Upper lobe of right lung (tissue), 1 donor: ENCODE results near the gene MATN3. TPM values are rescaled to one million over a fixed set of nuclear protein-coding genes. Genes with fewer than 3 reads are reported as not detected.
A peak's percentile ranks its signal among the peaks of the same experiment; 100 is the strongest.

Experiments used
- ATAC-seq: fragments of 200-7000 bp; cut with Tn5 transposase; one replicate; pipeline ENCODE4 v1.9.1; 2020; ENCODE audit warnings: mild to moderate bottlenecking, moderate library complexity
- DNase-seq: peaks from one replicate; pipeline ENCODE4 v3.0.0-alpha.2; 2020
- H3K27ac ChIP-seq: fragments of 200-600 bp; one replicate; pipeline ENCODE4 v1.8.0; 2022
- H3K27me3 ChIP-seq: fragments of 200-600 bp; one replicate; pipeline ENCODE4 v1.8.0; 2022; ENCODE audit warnings: mild to moderate bottlenecking
- H3K36me3 ChIP-seq: fragments of 200-600 bp; one replicate; pipeline ENCODE4 v1.8.0; 2022
- H3K4me1 ChIP-seq: fragments of 200-600 bp; one replicate; pipeline ENCODE4 v1.8.0; 2022
- H3K4me3 ChIP-seq: fragments of 200-600 bp; one replicate; pipeline ENCODE4 v1.8.0; 2022; ENCODE audit warnings: mild to moderate bottlenecking
- H3K9me3 ChIP-seq: fragments of 200-600 bp; one replicate; pipeline ENCODE4 v1.8.0; 2022
- intact Hi-C: fragments of 100-400 bp; cut with DNase I; formaldehyde crosslinking; loops from one replicate; pipeline ENCODE4 v1.11.0; 2022
- total RNA-seq: library from RNA; stranded (reverse); fragmentation: NEBNext Ultra II Directional; extraction: Animal tissue kit (Norgen Biotek cat#: 25700); gene quantifications from one replicate; pipeline ENCODE4 v1.2.1, GENCODE V29; 2021
- TF ChIP-seq, protein P1 (sequence below): fragments of 200-600 bp; IDR thresholded peaks from one replicate; pipeline ENCODE4 v1.8.0; 2022; ENCODE audit warnings: antibody characterized with exemption
- donor health status: DM: no; HTN: yes; CAD: no; lungs with severe emphysema.

MATN3 gene
- total RNA-seq, 1 donor from 2014 or later, result 11.7 TPM

- peak; percentile 96 for ATAC-seq
- H3K27me3 ChIP-seq, result no peaks in the 10 kb centered on the region
- no peak overlapping the region for H3K27ac ChIP-seq
- TF ChIP-seq, protein P1, sequence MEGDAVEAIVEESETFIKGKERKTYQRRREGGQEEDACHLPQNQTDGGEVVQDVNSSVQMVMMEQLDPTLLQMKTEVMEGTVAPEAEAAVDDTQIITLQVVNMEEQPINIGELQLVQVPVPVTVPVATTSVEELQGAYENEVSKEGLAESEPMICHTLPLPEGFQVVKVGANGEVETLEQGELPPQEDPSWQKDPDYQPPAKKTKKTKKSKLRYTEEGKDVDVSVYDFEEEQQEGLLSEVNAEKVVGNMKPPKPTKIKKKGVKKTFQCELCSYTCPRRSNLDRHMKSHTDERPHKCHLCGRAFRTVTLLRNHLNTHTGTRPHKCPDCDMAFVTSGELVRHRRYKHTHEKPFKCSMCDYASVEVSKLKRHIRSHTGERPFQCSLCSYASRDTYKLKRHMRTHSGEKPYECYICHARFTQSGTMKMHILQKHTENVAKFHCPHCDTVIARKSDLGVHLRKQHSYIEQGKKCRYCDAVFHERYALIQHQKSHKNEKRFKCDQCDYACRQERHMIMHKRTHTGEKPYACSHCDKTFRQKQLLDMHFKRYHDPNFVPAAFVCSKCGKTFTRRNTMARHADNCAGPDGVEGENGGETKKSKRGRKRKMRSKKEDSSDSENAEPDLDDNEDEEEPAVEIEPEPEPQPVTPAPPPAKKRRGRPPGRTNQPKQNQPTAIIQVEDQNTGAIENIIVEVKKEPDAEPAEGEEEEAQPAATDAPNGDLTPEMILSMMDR, result peak; percentile 76
- H3K4me3 ChIP-seq, result no peak overlapping the region
- no peaks in the 10 kb centered on the region for H3K36me3 ChIP-seq
- H3K9me3 ChIP-seq, result no peaks in the 10 kb centered on the region
- DNase-seq, result peak; percentile 69
- intact Hi-C loops, result no loop called here
- no peaks in the 10 kb centered on the region for H3K4me1 ChIP-seq
Observed at GRCh38 chr2:19955544-19956422, 56.7 kb downstream of the MATN3 start.

GRCh38 chr2:19949071-19949470 is 63.4 kb downstream of the MATN3 start:
- TF ChIP-seq, protein P1, result no peak
- no peaks in the 10 kb centered on the region for H3K9me3 ChIP-seq
- no peaks in the 10 kb centered on the region for H3K36me3 ChIP-seq
- H3K4me1 ChIP-seq, result no peaks in the 10 kb centered on the region
- intact Hi-C loops, result no loop called here
- H3K4me3 ChIP-seq, result no peak overlapping the region
- H3K27ac ChIP-seq, result no peak overlapping the region
- DNase-seq, result no peak
- H3K27me3 ChIP-seq, result no peaks in the 10 kb centered on the region
- ATAC-seq, result no peak

- no peaks in the 10 kb centered on the region for H3K4me1 ChIP-seq
- no peaks in the 10 kb centered on the region for H3K36me3 ChIP-seq
- DNase-seq (no peak), ATAC-seq (no peak)
- intact Hi-C loops, result no loop called here
- H3K4me3 ChIP-seq, result no peak overlapping the region
- TF ChIP-seq, protein P1, result no peak
- H3K27ac ChIP-seq, result no peak overlapping the region
- H3K9me3 ChIP-seq, result no peaks in the 10 kb centered on the region
- no peaks in the 10 kb centered on the region for H3K27me3 ChIP-seq
Observed at GRCh38 chr2:19947184-19947940, 65.1 kb downstream of the MATN3 start.

DNA sequence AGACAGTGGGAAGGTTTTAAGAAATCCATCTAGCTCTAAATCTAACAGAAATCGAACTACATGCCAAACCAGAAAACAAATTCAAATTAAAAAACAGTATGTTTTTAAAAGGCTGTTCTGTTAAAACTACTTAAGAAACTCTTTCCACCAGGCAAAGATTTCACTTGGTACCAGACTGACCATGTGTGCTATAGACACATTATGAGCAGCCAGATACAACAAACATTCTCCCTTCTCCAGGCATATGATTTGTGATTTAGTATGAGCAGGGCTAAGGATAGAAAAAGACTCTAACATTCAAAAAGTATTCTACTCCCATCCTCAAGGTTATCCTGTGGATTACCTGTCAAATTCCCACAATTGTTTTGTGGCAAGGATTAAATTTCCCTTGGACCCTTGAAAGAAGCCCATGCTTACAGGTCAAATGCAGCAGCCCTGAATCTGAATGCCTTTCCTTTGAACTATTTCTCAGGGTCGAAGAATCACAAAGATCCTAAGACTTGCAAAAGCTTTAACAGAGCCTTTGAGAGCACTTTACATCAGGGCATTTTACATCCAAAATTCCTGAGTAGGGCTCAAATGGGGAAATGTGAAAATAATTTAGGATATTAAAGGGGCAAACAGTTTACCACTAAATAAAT is 68.1 kb downstream of the MATN3 start:
- intact Hi-C loops, result no loop called here
- TF ChIP-seq, protein P1, result no peak
- H3K36me3 ChIP-seq, result no peaks in the 10 kb centered on the region
- H3K4me3 ChIP-seq, result no peak overlapping the region
- H3K9me3 ChIP-seq, result no peaks in the 10 kb centered on the region
- no peak for DNase-seq
- no peaks in the 10 kb centered on the region for H3K4me1 ChIP-seq
- H3K27ac ChIP-seq, result no peak overlapping the region
- no peak for ATAC-seq
- no peaks in the 10 kb centered on the region for H3K27me3 ChIP-seq

DNA sequence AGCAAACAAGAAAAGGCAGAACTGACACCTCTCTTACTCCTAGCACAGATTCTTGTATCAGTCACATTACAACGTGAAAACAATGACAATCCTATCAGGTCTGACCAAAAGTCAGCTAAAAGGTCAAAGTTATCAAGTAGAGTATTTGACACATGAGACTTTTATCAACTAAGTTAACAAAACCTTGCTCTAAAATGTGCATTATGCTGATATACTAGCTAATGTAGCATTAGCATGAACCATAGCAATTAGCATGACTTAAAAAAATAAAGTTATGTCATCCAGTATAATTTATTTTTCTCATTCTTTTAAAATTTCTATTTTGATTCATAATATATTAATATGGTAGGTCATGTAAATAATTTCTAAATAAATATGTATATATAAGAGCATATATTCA is 69.3 kb downstream of the MATN3 start:
- DNase-seq (no peak), ATAC-seq (no peak)
- H3K4me3 ChIP-seq, result no peak overlapping the region
- H3K27ac ChIP-seq, result no peak overlapping the region
- peaks cover 2% of the 10 kb centered on the region for H3K36me3 ChIP-seq
- intact Hi-C loops, result no loop called here
- H3K4me1 ChIP-seq, result no peaks in the 10 kb centered on the region
- TF ChIP-seq, protein P1, result no peak
- no peaks in the 10 kb centered on the region for H3K27me3 ChIP-seq
- no peaks in the 10 kb centered on the region for H3K9me3 ChIP-seq
